ENCODE results near the gene MSH3. TPM values are rescaled to one million over a fixed set of nuclear protein-coding genes. Genes with fewer than 3 reads are reported as not detected.

The MSH3 gene
- total and polyA plus RNA-seq, 2 of the 8 experiments (the other 6 are each of a cell fraction or from before 2014, with no cell fraction given) = 3.6 to 22.6 TPM

- 75% methylated on average over 5 of the region's 5 CpGs; no CpG with 5 or more reads in 1 of the 2 experiments for WGBS, 2 experiments (ENCODE audit: extremely low coverage in 1 of 2, insufficient coverage in 1 of 2, insufficient read length in 1 of 2, insufficient replicate concordance in 2 of 2, low coverage in 1 of 2, low lambda C conversion rate in 2 of 2, missing lambda C conversion rate in 1 of 2)
- H4K5ac ChIP-seq (ENCODE audit: insufficient read length, low read depth, low read length) = no peak overlapping the region
- H3K27ac ChIP-seq (ENCODE audit: low read depth, low read length) = no peak overlapping the region
- H2BK20ac ChIP-seq (ENCODE audit: low read length) = no peak overlapping the region
- TF ChIP-seq RNF2 (IDR thresholded peaks at IDR 0.05; ENCODE audit: borderline replicate concordance, low read depth, low read length, missing control alignments, poor library complexity, severe bottlenecking) (no peak), HDAC2 (IDR thresholded peaks at IDR 0.05; ENCODE audit: borderline replicate concordance in 1 of 2, low read depth in 2 of 2, low read length in 2 of 2) (no peak), SIN3A (conservative IDR thresholded peaks at IDR 0.05 in 1 of 2, IDR thresholded peaks at IDR 0.05 in 1 of 2; ENCODE audit: low read depth in 1 of 2, low read length in 2 of 2) (no peak), MAFK (IDR thresholded peaks at IDR 0.05; ENCODE audit: low read depth, low read length) (no peak), HDAC6 (IDR thresholded peaks at IDR 0.05; ENCODE audit: low read depth, low read length) (no peak), TCF12 (IDR thresholded peaks at IDR 0.05; ENCODE audit: low read depth, low read length) (no peak), KDM4A (IDR thresholded peaks at IDR 0.05; ENCODE audit: low read depth, low read length, severe bottlenecking) (no peak)
- TF ChIP-seq, protein P1, sequence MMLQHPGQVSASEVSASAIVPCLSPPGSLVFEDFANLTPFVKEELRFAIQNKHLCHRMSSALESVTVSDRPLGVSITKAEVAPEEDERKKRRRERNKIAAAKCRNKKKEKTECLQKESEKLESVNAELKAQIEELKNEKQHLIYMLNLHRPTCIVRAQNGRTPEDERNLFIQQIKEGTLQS (IDR thresholded peaks at IDR 0.05; ENCODE audit: insufficient read depth, low read depth, low read length) = no peak
- FAIRE-seq = no peak
- POLR2A ChIA-PET (ENCODE audit: partially characterized antibody) = interaction anchor here (1.1 kb wide), 1 partner anchor 11 kb away, joined by 3 read pairs; no protein-coding TSS in a partner anchor
- no peak overlapping the region for H2BK5ac ChIP-seq (ENCODE audit: low read depth, low read length)
- no peak overlapping the region for H3K4me2 ChIP-seq (ENCODE audit: insufficient read depth in 1 of 2, low read depth in 2 of 2, low read length in 2 of 2)
- peaks cover 0 to 3% (median 0%) of the 10 kb centered on the region in 4 experiments; a peak in 3 of 8 replicates for H3K36me3 ChIP-seq (ENCODE audit: control insufficient read depth in 2 of 4, insufficient read depth in 4 of 4, low read length in 3 of 4)
- H2AK5ac ChIP-seq (ENCODE audit: low read depth, low read length) = no peak overlapping the region
- no peak overlapping the region for H2BK15ac ChIP-seq (ENCODE audit: low read length)
- no peaks in the 10 kb centered on the region for H3K9me3 ChIP-seq (ENCODE audit: insufficient read depth in 2 of 2, low read depth in 1 of 2, low read length in 1 of 2)
- no peaks in the 10 kb centered on the region; a peak in 1 of 7 replicates for H3K4me1 ChIP-seq (replicated peaks in 1 of 4; ENCODE audit: control insufficient read depth in 3 of 4, insufficient read depth in 4 of 4, low read length in 3 of 4)
- H2AFZ ChIP-seq (ENCODE audit: low read length) = no peak overlapping the region
- no peak for DNase-seq (ENCODE audit: low read depth in 1 of 2, low spot score in 2 of 2)
- H2BK120ac ChIP-seq (replicated peaks; ENCODE audit: low read depth, low read length) = no peak overlapping the region
- CTCF ChIA-PET (ENCODE audit: partially characterized antibody) = interaction anchor here (1.0 kb wide), 1 partner anchor 14 kb away, joined by 3 read pairs; no protein-coding TSS in a partner anchor
- no peak overlapping the region for H3K14ac ChIP-seq (ENCODE audit: insufficient read length)
- H3K79me1 ChIP-seq (ENCODE audit: low read depth, low read length) = no peaks in the 10 kb centered on the region
- no peak overlapping the region for H3K4me3 ChIP-seq (ENCODE audit: extremely low read depth in 1 of 4, insufficient read depth in 2 of 4, low read depth in 3 of 4, low read length in 4 of 4)
- peaks cover 0 to 2% of the 10 kb centered on the region in 2 experiments for H4K20me1 ChIP-seq (replicated peaks in 1 of 2; ENCODE audit: control insufficient read depth in 1 of 2, insufficient read depth in 2 of 2, low read length in 2 of 2)
- H3K79me2 ChIP-seq (ENCODE audit: control insufficient read depth in 1 of 2, insufficient read depth in 2 of 2, low read length in 2 of 2) = no peaks in the 10 kb centered on the region
- no peak overlapping the region for H4K8ac ChIP-seq (ENCODE audit: extremely low read depth, insufficient read depth, low read length)
- no peak overlapping the region for H3K23ac ChIP-seq (ENCODE audit: insufficient read length)
- H3K18ac ChIP-seq (ENCODE audit: extremely low read depth, low read length) = no peak overlapping the region
- no peak overlapping the region for H3K4ac ChIP-seq (replicated peaks; ENCODE audit: insufficient read length, low read depth, low read length)
- no peak overlapping the region for H2BK12ac ChIP-seq (ENCODE audit: low read depth, low read length)
- H3K56ac ChIP-seq (replicated peaks; ENCODE audit: insufficient read length, low read depth, low read length) = no peak overlapping the region
- no peaks in the 10 kb centered on the region for H3K23me2 ChIP-seq (ENCODE audit: low read depth, low read length)
- H3K27me3 ChIP-seq (replicated peaks in 1 of 4; ENCODE audit: control insufficient read depth in 3 of 4, extremely low read depth in 1 of 4, insufficient read depth in 3 of 4, low read length in 3 of 4) = no peaks in the 10 kb centered on the region
- H4K91ac ChIP-seq (replicated peaks; ENCODE audit: insufficient read length, low read length) = no peak overlapping the region
- H3K9ac ChIP-seq (replicated peaks in 1 of 4; ENCODE audit: extremely low read depth in 1 of 4, low read depth in 3 of 4, low read length in 3 of 4) = no peak overlapping the region
These were observed 43.9 kb downstream of the MSH3 start for GRCh38 chr5:80698369-80698768.

Measured in H1 (cell line).